Measurements from ENCODE around the gene SDCBP2. TPM values are rescaled to one million over a fixed set of nuclear protein-coding genes. Genes with fewer than 3 reads are reported as not detected.
A peak's percentile ranks its signal among the peaks of the same experiment; 100 is the strongest.

Gene SDCBP2
- total RNA-seq (1 to 10 TPM; 1.2 to 1.3 TPM), total RNA-seq (0.11 to 6.3 (median 1.4) reads per million in 172 experiments)
- polyA plus RNA-seq (2013, experiment 1 of 2), result 0.81 TPM
- 0.97 TPM for polyA plus RNA-seq (2013, experiment 2 of 2)

GRCh38 chr20:1328680-1329330, at the start of gene SDCBP2:
TSS of gene SDCBP2 (minus strand) at chr20:1329139. CDS start at chr20:1320416, 8,723 bp downstream.
- Histone ChIP-seq H3K4me1 (ENCODE audit: insufficient read depth, low read length) (peaks cover 60% of the 10 kb centered on the region), H3K27ac (ENCODE audit: low read depth in 1 of 2, low read length in 2 of 2) (peak within 1 kb of the TSS in 1 of 2 donors; percentile 23), H3K4me3 (ENCODE audit: low read length) (no peak within 1 kb of the TSS), H3K27me3 (ENCODE audit: control insufficient read depth in 1 of 2, insufficient read depth in 2 of 2, low read length in 2 of 2) (no peaks in the 10 kb centered on the region), H3K9me3 (ENCODE audit: control insufficient read depth in 1 of 2, insufficient read depth in 1 of 2, low read length in 2 of 2) (no peaks in the 10 kb centered on the region), H3K36me3 (ENCODE audit: insufficient read depth, low read length) (peaks cover 24% of the 10 kb centered on the region)
- no peak within 1 kb of the TSS for H3K27ac Mint-ChIP-seq
- no peak for ATAC-seq (ENCODE audit: poor library complexity)
- peak within 1 kb of the TSS; percentile 35 for H3K4me3 Mint-ChIP-seq
- H3K36me3 Mint-ChIP-seq (ENCODE audit: low read depth), result peaks cover 38% of the 10 kb centered on the region
- no peaks in the 10 kb centered on the region for H3K9me3 Mint-ChIP-seq
- ChIA-PET POLR2A (no interaction called here), CTCF (interaction anchor here (1.6 kb wide), 1 partner anchor 138 kb away, joined by 5 read pairs; the partner anchor contains the start of gene NSFL1C)
- DNase-seq, result peak in 2 of 14 experiments; percentile 6 to 27
- H3K27me3 Mint-ChIP-seq, result no peaks in the 10 kb centered on the region
- TF ChIP-seq, protein P1, sequence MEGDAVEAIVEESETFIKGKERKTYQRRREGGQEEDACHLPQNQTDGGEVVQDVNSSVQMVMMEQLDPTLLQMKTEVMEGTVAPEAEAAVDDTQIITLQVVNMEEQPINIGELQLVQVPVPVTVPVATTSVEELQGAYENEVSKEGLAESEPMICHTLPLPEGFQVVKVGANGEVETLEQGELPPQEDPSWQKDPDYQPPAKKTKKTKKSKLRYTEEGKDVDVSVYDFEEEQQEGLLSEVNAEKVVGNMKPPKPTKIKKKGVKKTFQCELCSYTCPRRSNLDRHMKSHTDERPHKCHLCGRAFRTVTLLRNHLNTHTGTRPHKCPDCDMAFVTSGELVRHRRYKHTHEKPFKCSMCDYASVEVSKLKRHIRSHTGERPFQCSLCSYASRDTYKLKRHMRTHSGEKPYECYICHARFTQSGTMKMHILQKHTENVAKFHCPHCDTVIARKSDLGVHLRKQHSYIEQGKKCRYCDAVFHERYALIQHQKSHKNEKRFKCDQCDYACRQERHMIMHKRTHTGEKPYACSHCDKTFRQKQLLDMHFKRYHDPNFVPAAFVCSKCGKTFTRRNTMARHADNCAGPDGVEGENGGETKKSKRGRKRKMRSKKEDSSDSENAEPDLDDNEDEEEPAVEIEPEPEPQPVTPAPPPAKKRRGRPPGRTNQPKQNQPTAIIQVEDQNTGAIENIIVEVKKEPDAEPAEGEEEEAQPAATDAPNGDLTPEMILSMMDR (IDR thresholded peaks at IDR 0.05), result no peak
- intact Hi-C loops (cut with DNase I, micrococcal nuclease), result loop anchor here (5.0 to 10.0 kb wide), 2 partner anchors 64 to 212 kb away; partner anchors contain the start of genes PSMF1 (in 1 of the 2) and SNPH (in 1 of the 2)
- H3K4me1 Mint-ChIP-seq (ENCODE audit: low read depth), result peaks cover 38% of the 10 kb centered on the region

DNA sequence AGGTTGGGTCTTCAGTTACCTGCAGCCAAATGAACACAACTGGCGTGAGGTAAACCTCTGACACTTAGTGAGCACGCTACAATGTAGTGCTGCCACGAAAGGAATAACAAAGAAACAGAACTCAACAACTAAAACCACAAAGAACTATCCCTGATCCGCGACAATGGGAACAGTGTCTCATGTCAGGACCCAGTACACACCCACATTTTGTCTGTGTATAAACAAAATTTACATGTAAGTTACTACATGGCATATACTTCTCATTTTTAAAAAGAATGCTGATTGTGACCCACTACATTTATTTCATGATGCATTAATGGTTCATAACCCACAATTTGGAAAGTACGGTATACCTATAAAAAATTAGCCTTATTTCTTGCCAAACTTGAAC, 49.8 kb upstream of the SDCBP2 start:
- no peak overlapping the region for H3K4me3 ChIP-seq (ENCODE audit: low read length)
- no peaks in the 10 kb centered on the region for H3K27me3 ChIP-seq (ENCODE audit: control insufficient read depth in 1 of 2, insufficient read depth in 2 of 2, low read length in 2 of 2)
- CTCF ChIA-PET, result no interaction called here
- Mint-ChIP-seq H3K36me3 (ENCODE audit: low read depth) (peaks cover 70% of the 10 kb centered on the region), H3K27me3 (no peaks in the 10 kb centered on the region), H3K27ac (peak overlapping the region; percentile 70), H3K4me3 (no peak overlapping the region), H3K9me3 (no peaks in the 10 kb centered on the region), H3K4me1 (ENCODE audit: low read depth) (peaks cover 91% of the 10 kb centered on the region)
- H3K27ac ChIP-seq (ENCODE audit: low read depth in 1 of 2, low read length in 2 of 2), result no peak overlapping the region
- TF ChIP-seq, protein P1 (IDR thresholded peaks at IDR 0.05), result no peak
- POLR2A ChIA-PET, result no interaction called here
- intact Hi-C loops (cut with DNase I, micrococcal nuclease), result no loop called here
- peaks cover 55% of the 10 kb centered on the region for H3K4me1 ChIP-seq (ENCODE audit: insufficient read depth, low read length)
- no peaks in the 10 kb centered on the region for H3K9me3 ChIP-seq (ENCODE audit: control insufficient read depth in 1 of 2, insufficient read depth in 1 of 2, low read length in 2 of 2)
- no peak for ATAC-seq (ENCODE audit: poor library complexity)
- DNase-seq, result no peak
- H3K36me3 ChIP-seq (ENCODE audit: insufficient read depth, low read length), result peaks cover 29% of the 10 kb centered on the region

- Histone ChIP-seq H3K27me3 (ENCODE audit: control insufficient read depth in 1 of 2, insufficient read depth in 2 of 2, low read length in 2 of 2) (no peaks in the 10 kb centered on the region), H3K27ac (ENCODE audit: low read depth in 1 of 2, low read length in 2 of 2) (no peak overlapping the region), H3K4me1 (ENCODE audit: insufficient read depth, low read length) (peaks cover 55% of the 10 kb centered on the region), H3K4me3 (ENCODE audit: low read length) (no peak overlapping the region), H3K36me3 (ENCODE audit: insufficient read depth, low read length) (peaks cover 34% of the 10 kb centered on the region), H3K9me3 (ENCODE audit: control insufficient read depth in 1 of 2, insufficient read depth in 1 of 2, low read length in 2 of 2) (no peaks in the 10 kb centered on the region)
- no peaks in the 10 kb centered on the region for H3K27me3 Mint-ChIP-seq
- no peaks in the 10 kb centered on the region for H3K9me3 Mint-ChIP-seq
- H3K4me3 Mint-ChIP-seq, result peak overlapping the region; percentile 11
- peaks cover 95% of the 10 kb centered on the region for H3K4me1 Mint-ChIP-seq (ENCODE audit: low read depth)
- CTCF ChIA-PET, result interaction anchor here (0.5 kb wide), 1 partner anchor 548 kb away, joined by 3 read pairs; no protein-coding TSS in a partner anchor
- no peak for ATAC-seq (ENCODE audit: poor library complexity)
- no peak for DNase-seq
- H3K36me3 Mint-ChIP-seq (ENCODE audit: low read depth), result peaks cover 72% of the 10 kb centered on the region
- intact Hi-C loops (cut with DNase I, micrococcal nuclease), result no loop called here
- H3K27ac Mint-ChIP-seq, result peak overlapping the region; percentile 70
- POLR2A ChIA-PET, result no interaction called here
- TF ChIP-seq, protein P1 (IDR thresholded peaks at IDR 0.05), result no peak
Measured at GRCh38 chr20:1377984-1378734, 49.2 kb upstream of the SDCBP2 start.
